K562 (cell line): ENCODE data around the gene CCSER2. TPM values are rescaled to one million over a fixed set of nuclear protein-coding genes. Genes with fewer than 3 reads are reported as not detected.
A peak's percentile ranks its signal among the peaks of the same experiment; 100 is the strongest.

Source experiments
- ATAC-seq: fragments of 200-7000 bp; cut with Tn5 transposase; 3 replicates; pipeline ENCODE4 v1.9.1; 2020; ENCODE audit warnings: moderate library complexity
- BruUV-seq: library from RNA; stranded (reverse); fragments of 400-500 nt; replicated peaks from 2 replicates; lab custom pipeline; 2021; lab: Mats Ljungman, UMichigan
- CTCF ChIA-PET: fragments of 300-600 bp; formaldehyde crosslinking; extraction: SDS; loops from one replicate; lab custom pipeline; 2021; ENCODE audit warnings: low intra/inter-chr PET ratio; lab: Yijun Ruan, JAX
- POLR2A ChIA-PET: fragments of 300-600, 350-650 bp; sonication (Branson Sonifier 250); formaldehyde crosslinking; extraction: SDS; loops from one replicate; lab custom pipeline; 2021; ENCODE audit warnings: antibody characterized with exemption, inconsistent platforms; lab: Yijun Ruan, JAX
- DNase-seq, 4 experiments: peaks; one replicate each; pipeline versions ENCODE4 v3.0.0 to v3.0.0-alpha.2; 2011 to 2018; ENCODE audit warnings: low spot score in 3 of 4, mixed read lengths in 3 of 4; ENCODE audit errors: extremely low read depth in 1 of 4
- FAIRE-seq: peaks from 2 replicates; lab custom pipeline; 2011; peaks lifted over from hg19 to GRCh38; lab: Jason Lieb, UNC
- H2AFZ ChIP-seq: 2 replicates; pipeline ENCODE4 v1.6.0; 2011; ENCODE audit warnings: low read depth, low read length, control low read depth, inconsistent platforms
- H3K27ac ChIP-seq: fragments of 200-600 bp; 3 replicates; pipeline ENCODE4 v1.8.0; 2011; ENCODE audit warnings: low read depth, mild to moderate bottlenecking, control low read depth, inconsistent platforms, low read length, moderate library complexity, mixed read lengths; ENCODE audit errors: extremely low read depth
- H3K27me3 ChIP-seq, 2 experiments: fragments of 300-600 bp in 1 of 2; 2 replicates in 1 of 2; 3 replicates in 1 of 2; pipeline versions ENCODE4 v1.6.0 to v1.8.0; 2011; ENCODE audit warnings: inconsistent platforms in 2 of 2, low read length in 2 of 2, mild to moderate bottlenecking in 1 of 2, mixed read lengths in 1 of 2, moderate library complexity in 1 of 2; ENCODE audit not compliant: control insufficient read depth in 2 of 2, insufficient read depth in 2 of 2
- H3K36me3 ChIP-seq: fragments of 300-600 bp; 3 replicates; pipeline ENCODE4 v1.8.0; 2011; ENCODE audit warnings: mild to moderate bottlenecking, low read length, inconsistent platforms; ENCODE audit not compliant: control insufficient read depth, insufficient read depth
- H3K4me1 ChIP-seq, 2 experiments: fragments of 200-600 bp in 1 of 2; replicated peaks in 1 of 2; 2 replicates in 1 of 2; 3 replicates in 1 of 2; pipeline versions ENCODE4 v1.5.1 to v1.8.0; 2011; ENCODE audit warnings: inconsistent platforms in 2 of 2, low read length in 2 of 2, mild to moderate bottlenecking in 1 of 2, mixed read lengths in 1 of 2, moderate library complexity in 1 of 2; ENCODE audit not compliant: control insufficient read depth in 2 of 2, insufficient read depth in 2 of 2
- H3K4me2 ChIP-seq: 2 replicates; pipeline ENCODE4 v1.6.1; 2011; ENCODE audit warnings: low read length, control low read depth, inconsistent platforms, mixed read lengths; ENCODE audit not compliant: insufficient read depth
- H3K4me3 ChIP-seq: fragments of 200-600 bp; sonication (generic), shearing (Covaris generic); 2 replicates; pipeline ENCODE4 v1.5.1; 2016; ENCODE audit warnings: control low read depth, inconsistent platforms
- H3K79me2 ChIP-seq: fragments of 200-600 bp; 3 replicates; pipeline ENCODE4 v1.8.0; 2011; ENCODE audit warnings: low read length, inconsistent platforms; ENCODE audit not compliant: control insufficient read depth, insufficient read depth
- H3K9ac ChIP-seq, 2 experiments: 2 replicates each; pipeline versions ENCODE4 v1.6.0 to v1.6.1; 2011; ENCODE audit warnings: low read depth in 2 of 2, low read length in 2 of 2, control low read depth in 1 of 2, inconsistent platforms in 1 of 2, mild to moderate bottlenecking in 1 of 2, mixed read lengths in 1 of 2; ENCODE audit not compliant: insufficient read depth in 1 of 2
- H3K9me1 ChIP-seq: one replicate; pipeline ENCODE4 v1.6.0; 2011; ENCODE audit warnings: inconsistent platforms, mild to moderate bottlenecking, low read length, moderate library complexity; ENCODE audit not compliant: control insufficient read depth, insufficient read depth
- H3K9me3 ChIP-seq: replicated peaks from 2 replicates; pipeline ENCODE4 v1.5.1; 2011; ENCODE audit warnings: low read depth, low read length, inconsistent platforms; ENCODE audit not compliant: control insufficient read depth, insufficient read depth
- H4K20me1 ChIP-seq: replicated peaks from 2 replicates; pipeline ENCODE4 v1.6.1; 2011; ENCODE audit warnings: low read length, inconsistent platforms, mixed read lengths; ENCODE audit not compliant: control insufficient read depth, insufficient read depth
- CEBPB ChIP-seq: fragments of 450-650 bp; IDR thresholded peaks from 2 replicates; pipeline ENCODE4 v1.6.1; 2016; ENCODE audit warnings: missing genetic modification characterization, missing compliant biosample characterization
- MEIS2 ChIP-seq: fragments of 450-650 bp; IDR thresholded peaks from 2 replicates; pipeline ENCODE4 v1.6.1; 2014; ENCODE audit warnings: mild to moderate bottlenecking; ENCODE audit not compliant: partially characterized antibody
- NCOA6 ChIP-seq: fragments of 450-650 bp; IDR thresholded peaks from 2 replicates; pipeline ENCODE4 v1.6.1; 2017; ENCODE audit warnings: mild to moderate bottlenecking
- NELFE ChIP-seq: IDR thresholded peaks from 2 replicates; pipeline ENCODE4 v1.6.1; 2011; ENCODE audit warnings: mild to moderate bottlenecking; ENCODE audit not compliant: insufficient read depth, insufficient read length
- PBX2 ChIP-seq, 2 experiments: IDR thresholded peaks in 1 of 2; conservative IDR thresholded peaks in 1 of 2; 2 replicates each; pipeline ENCODE4 v1.6.1; 2016; ENCODE audit warnings: low read depth in 2 of 2, mild to moderate bottlenecking in 1 of 2, missing compliant biosample characterization in 1 of 2, missing genetic modification characterization in 1 of 2, moderate library complexity in 1 of 2
- PKNOX1 ChIP-seq: fragments of 450-650 bp; IDR thresholded peaks from 2 replicates; pipeline ENCODE4 v1.6.1; 2016
- ZNF174 ChIP-seq: fragments of 250-450 bp; sonication (Bioruptor Pico); IDR thresholded peaks from 2 replicates; pipeline ENCODE4 v1.4.0; 2020; ENCODE audit warnings: mild to moderate bottlenecking
- ZNF766 ChIP-seq: fragments of 200-800 bp; sonication (Bioruptor generic); conservative IDR thresholded peaks from 2 replicates; pipeline ENCODE4 v1.6.1; 2016; ENCODE audit warnings: missing genetic modification characterization, missing compliant biosample characterization
- WGBS: fragments of 100-300 bp; shearing (Covaris generic); methylation state at CpG from one replicate; pipeline ENCODE4 v1.1.6; 2016; ENCODE audit warnings: low coverage, mixed read lengths; ENCODE audit not compliant: insufficient coverage; ENCODE audit errors: missing lambda C conversion rate; 5-methylcytosine and 5-hydroxymethylcytosine counted together
- in situ Hi-C: fragments of 300-500 bp; cut with MboI; formaldehyde crosslinking; loops from 4 replicates; pipeline ENCODE4 v1.15.0; 2018; ENCODE audit warnings: inconsistent platforms, mixed read lengths
- intact Hi-C: fragments of 100-400 bp; cut with micrococcal nuclease; formaldehyde crosslinking; loops from 2 replicates; pipeline ENCODE4 v1.14.2; 2022
- polyA plus RNA-seq, 8 experiments: library from polyadenylated mRNA; depleted of rRNA in 4 of 8; stranded (reverse) in 5 of 8; unstranded in 3 of 8; fragments of >200 nt; fragmentation: Nextera tagmentation in 2 of 8; fragmentation: Illumina TruSeq in 1 of 8; extraction: Ambion mirVana in 2 of 8; extraction: Trizol in 1 of 8; gene quantifications; 2 replicates each; pipeline versions ENCODE4 v1.2.1 to v1.2.3, GENCODE V29; 2011 to 2014; ENCODE audit warnings: inconsistent platforms in 1 of 8, missing spikeins in 1 of 8
- total RNA-seq, 7 experiments: library from RNA; depleted of rRNA in 6 of 7; stranded (reverse); fragments of >200 nt in 6 of 7; fragmentation: Illumina TruSeq in 2 of 7; extraction: Trizol in 2 of 7; gene quantifications; 2 replicates each; pipeline versions ENCODE4 v1.2.1 to v1.2.3, GENCODE V29; 2011 to 2021; ENCODE audit warnings: low replicate concordance in 1 of 7

The CCSER2 gene
- total and polyA plus RNA-seq, 9 of the 15 experiments (the other 6 are each of a cell fraction or from before 2014, with no cell fraction given), result 2.7 to 15.1 (median 9.7) TPM

GRCh38 chr10:84365335-84365881 lies 37.0 kb downstream of the CCSER2 start:
- Histone ChIP-seq H2AFZ (no peak overlapping the region), H3K4me2 (no peak overlapping the region), H3K79me2 (no peaks in the 10 kb centered on the region)
- in situ Hi-C loops, result no loop called here
- CTCF ChIA-PET, result no interaction called here
- no peak for FAIRE-seq
- no peak for TF ChIP-seq NELFE
- TF ChIP-seq CEBPB, result peak; percentile 42
- no peak for TF ChIP-seq NCOA6
- TF ChIP-seq PKNOX1, result peak; percentile 22; the same call in 1 of the 2 replicates
- TF ChIP-seq ZNF174 (CRISPR knock-in tag), result no peak
- no peak for TF ChIP-seq ZNF766
- peak; percentile 37 for TF ChIP-seq MEIS2
- no peak for TF ChIP-seq PBX2 (CRISPR knock-in tag; IDR thresholded peaks at IDR 0.05; ENCODE audit: low read depth)
- peak; percentile 37; the same call in 1 of the 2 replicates for TF ChIP-seq PBX2 (tag; conservative IDR thresholded peaks at IDR 0.05; ENCODE audit: low read depth)
- TF ChIP-seq, all 486 proteins: peak for 4
- Histone ChIP-seq H4K20me1 (no peaks in the 10 kb centered on the region), H3K27me3 (no peaks in the 10 kb centered on the region), H3K4me3 (no peak overlapping the region), H3K4me1 (no peaks in the 10 kb centered on the region), H3K9me1 (no peaks in the 10 kb centered on the region), H3K36me3 (no peaks in the 10 kb centered on the region), H3K9ac (no peak overlapping the region), H3K27ac (no peak overlapping the region), H3K9me3 (no peaks in the 10 kb centered on the region)
- POLR2A ChIA-PET, result interaction anchor here (0.6 to 1.1 kb wide), 2 partner anchors 11 to 157 kb away, joined by 3 read pairs; no protein-coding TSS in a partner anchor
- intact Hi-C loops, result no loop called here
- DNase-seq (no peak), ATAC-seq (no peak)
- WGBS, result 33% methylated on average over 5 of the region's 5 CpGs
- no TSS peak for BruUV-seq
